Measurements from ENCODE around the gene RPL21. TPM values are rescaled to one million over a fixed set of nuclear protein-coding genes. Genes with fewer than 3 reads are reported as not detected.

The RPL21 gene
- total RNA-seq, 1 experiment from 2014 or later, result 2,116 TPM

Other genes with a start within 250 kb of the RPL21 start
- 32.0 and 34.2 TPM in 2 replicates for gene USP12, start 79.7 kb upstream of the RPL21 start, total RNA-seq (2014; rRNA removed; shearing (Covaris generic))
- gene RASL11A, start 19.3 kb downstream of the RPL21 start, total RNA-seq (2014; rRNA removed; shearing (Covaris generic)), result 0.75 and 1.1 TPM in 2 replicates
- gene GTF3A, start 173.1 kb downstream of the RPL21 start, total RNA-seq (2014; rRNA removed; shearing (Covaris generic)), result 175 and 192 TPM in 2 replicates
- gene MTIF3, start 199.0 kb downstream of the RPL21 start, total RNA-seq (2014; rRNA removed; shearing (Covaris generic)), result 38.2 and 51.2 TPM in 2 replicates